ENCODE measurements around the gene LAMA5. TPM values are rescaled to one million over a fixed set of nuclear protein-coding genes. Genes with fewer than 3 reads are reported as not detected.
A peak's percentile ranks its signal among the peaks of the same experiment; 100 is the strongest.

LAMA5 gene
- total RNA-seq (2014; rRNA removed; shearing (Covaris generic)) = 169 and 171 TPM in 2 replicates
- polyA plus RNA-seq (2014; cell fraction: nucleus; rRNA removed) = 606 and 655 TPM in 2 replicates

- DNase-seq (ENCODE audit: extremely low read depth, low read depth) = no peak
Observed at GRCh38 chr20:62367136-62367632, at the start of gene LAMA5. Gene LAMA5 (minus strand): TSS chr20:62367312. CDS start chr20:62367245, 67 bp downstream.

- no peak for DNase-seq (ENCODE audit: extremely low read depth, low read depth)
Observed at GRCh38 chr20:62415354-62416111, 48.4 kb upstream of the LAMA5 start.

GRCh38 chr20:62413896-62414481 is 46.9 kb upstream of the LAMA5 start:
- DNase-seq (ENCODE audit: extremely low read depth, low read depth) = no peak

GRCh38 chr20:62413025-62413570 is 46.0 kb upstream of the LAMA5 start:
- DNase-seq (ENCODE audit: extremely low read depth, low read depth) = no peak

GRCh38 chr20:62412194-62413024 is 45.3 kb upstream of the LAMA5 start:
- no peak for DNase-seq (ENCODE audit: extremely low read depth, low read depth)

- no peak for DNase-seq (ENCODE audit: extremely low read depth, low read depth)
Observed at GRCh38 chr20:62411479-62412193, 44.5 kb upstream of the LAMA5 start.

GRCh38 chr20:62410746-62411478 is 43.8 kb upstream of the LAMA5 start:
- no peak for DNase-seq (ENCODE audit: extremely low read depth, low read depth)

- peak; percentile 26 for DNase-seq (ENCODE audit: extremely low read depth, low read depth)
Observed at GRCh38 chr20:62409931-62410745, 43.0 kb upstream of the LAMA5 start.

GRCh38 chr20:62409086-62409853 is 42.2 kb upstream of the LAMA5 start:
- DNase-seq (ENCODE audit: extremely low read depth, low read depth) = no peak

GRCh38 chr20:62408640-62409039 is 41.5 kb upstream of the LAMA5 start:
- DNase-seq (ENCODE audit: extremely low read depth, low read depth) = no peak

- DNase-seq (ENCODE audit: extremely low read depth, low read depth) = no peak
Observed at GRCh38 chr20:62408055-62408454, 40.9 kb upstream of the LAMA5 start.

GRCh38 chr20:62407221-62407992 is 40.3 kb upstream of the LAMA5 start, which contains the start of gene CABLES2:
Gene CABLES2 (minus strand): TSS chr20:62407285. CDS start chr20:62407276, 9 bp downstream.
- DNase-seq (ENCODE audit: extremely low read depth, low read depth) = peak; percentile 93

- DNase-seq (ENCODE audit: extremely low read depth, low read depth) = no peak
Observed at GRCh38 chr20:62406635-62407176, 39.6 kb upstream of the LAMA5 start.

- DNase-seq (ENCODE audit: extremely low read depth, low read depth) = no peak
Observed at GRCh38 chr20:62405981-62406513, 38.9 kb upstream of the LAMA5 start.

GRCh38 chr20:62405108-62405980 is 38.2 kb upstream of the LAMA5 start:
- DNase-seq (ENCODE audit: extremely low read depth, low read depth) = peak; percentile 35

- DNase-seq (ENCODE audit: extremely low read depth, low read depth) = no peak
Observed at GRCh38 chr20:62404761-62405107, 37.6 kb upstream of the LAMA5 start.

All from NCI-H460 (cell line).